Hypothalamus (tissue), 51 donors: ENCODE data around the gene POLA1.

Experiments
- DNase-seq, 51 donors: peaks; one replicate each; lab custom pipeline; 2025; lab: John Stamatoyannopoulos, UW

Gene POLA1

GRCh38 chrX:25019707-25020390 is 326.1 kb downstream of the POLA1 start:
- no peak for DNase-seq

- no peak for DNase-seq
Measured at GRCh38 chrX:25020391-25020904, 326.7 kb downstream of the POLA1 start.

- peak in 3 of 51 donors; percentile 3 to 8 (median 8) for DNase-seq
Measured at GRCh38 chrX:25020905-25021449, 327.3 kb downstream of the POLA1 start.

GRCh38 chrX:25022499-25023325 is 329.0 kb downstream of the POLA1 start:
- DNase-seq: no peak

- DNase-seq: no peak
Measured at GRCh38 chrX:25023908-25024307, 330.2 kb downstream of the POLA1 start.

GRCh38 chrX:25025615-25026014 is 331.9 kb downstream of the POLA1 start:
- DNase-seq: no peak

- no peak for DNase-seq
Measured at GRCh38 chrX:25026576-25026975, 332.9 kb downstream of the POLA1 start.

GRCh38 chrX:25028726-25029125 is 335.0 kb downstream of the POLA1 start:
- DNase-seq: no peak

- no peak for DNase-seq
Measured at GRCh38 chrX:25029288-25029825, 335.6 kb downstream of the POLA1 start.

GRCh38 chrX:25034889-25035288 is 341.2 kb downstream of the POLA1 start:
- DNase-seq: no peak

GRCh38 chrX:25039036-25039435 is 345.3 kb downstream of the POLA1 start:
- no peak for DNase-seq

GRCh38 chrX:25043192-25043591 is 349.5 kb downstream of the POLA1 start:
- DNase-seq: no peak
